GM12891 (cell line): Measurements from ENCODE around the gene SKA2.

Experiments
- PAX5 ChIP-seq: IDR thresholded peaks from 2 replicates; pipeline ENCODE4 v1.6.1; 2011; ENCODE audit warnings: low read length, moderate library complexity, mild to moderate bottlenecking; ENCODE audit not compliant: insufficient read depth, severe bottlenecking
- POLR2A ChIP-seq: IDR thresholded peaks from 2 replicates; pipeline ENCODE4 v1.6.1; 2011; ENCODE audit warnings: low read depth, low read length, control low read depth
- POLR2AphosphoS5 ChIP-seq: IDR thresholded peaks from 2 replicates; pipeline ENCODE4 v1.6.1; 2011; ENCODE audit warnings: low read depth, low read length, control low read depth
- SPI1 ChIP-seq: IDR thresholded peaks from 2 replicates; pipeline ENCODE4 v1.6.1; 2011; ENCODE audit warnings: low read depth, low read length, control low read depth
- TAF1 ChIP-seq: IDR thresholded peaks from 2 replicates; pipeline ENCODE4 v1.6.1; 2011; ENCODE audit warnings: low read depth, low read length, control low read depth

DNA sequence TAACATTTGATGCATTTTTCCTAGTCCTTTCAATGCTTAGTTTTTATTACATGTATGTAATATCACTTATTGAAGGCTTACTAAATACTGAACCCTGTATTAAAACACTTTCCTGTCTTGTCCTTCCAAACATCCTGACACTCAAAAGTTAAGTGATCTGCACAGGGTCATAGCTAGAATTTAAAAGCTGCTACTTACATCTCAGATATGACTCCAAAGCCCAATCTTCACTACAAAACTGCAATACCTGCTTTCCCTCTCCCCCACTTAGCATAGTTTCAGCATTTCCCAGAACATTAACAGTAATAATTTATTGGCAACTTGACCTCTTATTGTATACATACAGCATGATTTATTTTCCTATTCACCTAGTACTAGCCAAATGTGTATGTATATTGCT lies 44.0 kb downstream of the SKA2 start:
- TF ChIP-seq POLR2A (no peak), SPI1 (no peak), POLR2AphosphoS5 (no peak), TAF1 (no peak), PAX5 (no peak)
